H1 (cell line): ENCODE measurements around the gene OPN3.

Experiments used
- BACH1 ChIP-seq: IDR thresholded peaks from 2 replicates; pipeline ENCODE4 v1.6.1; 2012; ENCODE audit warnings: low read length, improper control_type of control experiment
- CEBPB ChIP-seq: IDR thresholded peaks from 2 replicates; pipeline ENCODE4 v1.6.1; 2012; ENCODE audit warnings: low read depth, low read length
- EGR1 ChIP-seq: IDR thresholded peaks from 2 replicates; pipeline ENCODE4 v1.6.1; 2011; ENCODE audit warnings: low read depth, low read length, borderline replicate concordance
- EZH2 ChIP-seq: fragments of 200-600 bp; sonication (generic); IDR thresholded peaks from 2 replicates; pipeline ENCODE4 v1.7.1; 2012; ENCODE audit warnings: low read depth, mild to moderate bottlenecking, moderate library complexity, low read length, inconsistent platforms; ENCODE audit not compliant: severe bottlenecking
- POLR2A ChIP-seq, 2 experiments: IDR thresholded peaks; 1 replicate in 1 of 2; 2 replicates in 1 of 2; pipeline ENCODE4 v1.6.1; 2011; ENCODE audit warnings: low read depth in 2 of 2, low read length in 2 of 2, mild to moderate bottlenecking in 2 of 2; ENCODE audit errors: control extremely low read depth in 1 of 2
- POLR2AphosphoS5 ChIP-seq: IDR thresholded peaks from 2 replicates; pipeline ENCODE4 v1.6.1; 2011; ENCODE audit warnings: low read depth, low read length
- RXRA ChIP-seq: IDR thresholded peaks from 2 replicates; pipeline ENCODE4 v1.6.1; 2011; ENCODE audit warnings: low read depth, mild to moderate bottlenecking, low read length, moderate library complexity; ENCODE audit not compliant: insufficient read depth
- SP1 ChIP-seq: IDR thresholded peaks from 2 replicates; pipeline ENCODE4 v1.6.1; 2011; ENCODE audit warnings: low read depth, low read length
- SRF ChIP-seq: IDR thresholded peaks from 2 replicates; pipeline ENCODE4 v1.6.1; 2011; ENCODE audit warnings: mild to moderate bottlenecking, low read depth, low read length, moderate library complexity
- TAF1 ChIP-seq: IDR thresholded peaks from 2 replicates; pipeline ENCODE4 v1.6.1; 2011; ENCODE audit warnings: mild to moderate bottlenecking, low read depth, low read length
- TBP ChIP-seq: IDR thresholded peaks from 2 replicates; pipeline ENCODE4 v1.6.1; 2011; ENCODE audit warnings: low read depth, low read length, improper control_type of control experiment
- ZNF274 ChIP-seq: IDR thresholded peaks from 2 replicates; pipeline ENCODE4 v1.7.0; 2012; ENCODE audit warnings: low read length, borderline replicate concordance; ENCODE audit errors: extremely low read depth
- TF ChIP-seq, protein P1 (sequence below), 3 experiments: IDR thresholded peaks; 1 replicate in 2 of 3; 2 replicates in 1 of 3; pipeline versions ENCODE4 v1.5.1 to v1.6.1; 2011; ENCODE audit warnings: low read length in 3 of 3, mild to moderate bottlenecking in 3 of 3, inconsistent platforms in 2 of 3, low read depth in 1 of 3, moderate library complexity in 1 of 3; ENCODE audit not compliant: insufficient read depth in 1 of 3; ENCODE audit errors: control extremely low read depth in 1 of 3
- TF ChIP-seq, protein P2 (sequence below): IDR thresholded peaks from 2 replicates; pipeline ENCODE4 v1.6.1; 2011; ENCODE audit warnings: low read length, improper control_type of control experiment

- no peak for TF ChIP-seq SP1
- TF ChIP-seq CEBPB: no peak
- TF ChIP-seq POLR2A (IDR thresholded peaks at IDR 0.05; ENCODE audit: control extremely low read depth in 1 of 2, low read depth in 2 of 2, low read length in 2 of 2): no peak
- TF ChIP-seq, protein P1, sequence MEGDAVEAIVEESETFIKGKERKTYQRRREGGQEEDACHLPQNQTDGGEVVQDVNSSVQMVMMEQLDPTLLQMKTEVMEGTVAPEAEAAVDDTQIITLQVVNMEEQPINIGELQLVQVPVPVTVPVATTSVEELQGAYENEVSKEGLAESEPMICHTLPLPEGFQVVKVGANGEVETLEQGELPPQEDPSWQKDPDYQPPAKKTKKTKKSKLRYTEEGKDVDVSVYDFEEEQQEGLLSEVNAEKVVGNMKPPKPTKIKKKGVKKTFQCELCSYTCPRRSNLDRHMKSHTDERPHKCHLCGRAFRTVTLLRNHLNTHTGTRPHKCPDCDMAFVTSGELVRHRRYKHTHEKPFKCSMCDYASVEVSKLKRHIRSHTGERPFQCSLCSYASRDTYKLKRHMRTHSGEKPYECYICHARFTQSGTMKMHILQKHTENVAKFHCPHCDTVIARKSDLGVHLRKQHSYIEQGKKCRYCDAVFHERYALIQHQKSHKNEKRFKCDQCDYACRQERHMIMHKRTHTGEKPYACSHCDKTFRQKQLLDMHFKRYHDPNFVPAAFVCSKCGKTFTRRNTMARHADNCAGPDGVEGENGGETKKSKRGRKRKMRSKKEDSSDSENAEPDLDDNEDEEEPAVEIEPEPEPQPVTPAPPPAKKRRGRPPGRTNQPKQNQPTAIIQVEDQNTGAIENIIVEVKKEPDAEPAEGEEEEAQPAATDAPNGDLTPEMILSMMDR (IDR thresholded peaks at IDR 0.05; ENCODE audit: control extremely low read depth in 1 of 3, insufficient read depth in 1 of 3, low read depth in 1 of 3, low read length in 3 of 3): no peak
- TF ChIP-seq, protein P2, sequence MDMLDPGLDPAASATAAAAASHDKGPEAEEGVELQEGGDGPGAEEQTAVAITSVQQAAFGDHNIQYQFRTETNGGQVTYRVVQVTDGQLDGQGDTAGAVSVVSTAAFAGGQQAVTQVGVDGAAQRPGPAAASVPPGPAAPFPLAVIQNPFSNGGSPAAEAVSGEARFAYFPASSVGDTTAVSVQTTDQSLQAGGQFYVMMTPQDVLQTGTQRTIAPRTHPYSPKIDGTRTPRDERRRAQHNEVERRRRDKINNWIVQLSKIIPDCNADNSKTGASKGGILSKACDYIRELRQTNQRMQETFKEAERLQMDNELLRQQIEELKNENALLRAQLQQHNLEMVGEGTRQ: no peak
- TF ChIP-seq EGR1: no peak
- TF ChIP-seq BACH1: no peak
- no peak for TF ChIP-seq POLR2AphosphoS5
- TF ChIP-seq SRF: no peak
- no peak for TF ChIP-seq ZNF274
- TF ChIP-seq EZH2: no peak
- TF ChIP-seq RXRA: no peak
- TF ChIP-seq TBP: no peak
- TF ChIP-seq TAF1: no peak
Observed at GRCh38 chr1:241560146-241560848, 79.9 kb downstream of the OPN3 start.
